MV-4-11 (cell line): ENCODE data around the gene LENEP.
A peak's percentile ranks its signal among the peaks of the same experiment; 100 is the strongest.

Experiments
- DNase-seq: peaks from one replicate; lab custom pipeline; 2025; lab: John Stamatoyannopoulos, UW

Gene LENEP

GRCh38 chr1:154960446-154961136, 32.8 kb upstream of the LENEP start:
- no peak for DNase-seq

GRCh38 chr1:154961207-154962155, 31.9 kb upstream of the LENEP start, which contains the start of gene PYGO2:
Gene PYGO2, minus strand, starts transcription at chr1:154961782. Its CDS starts 206 bp downstream, at chr1:154961576.
- DNase-seq = peak; percentile 55

GRCh38 chr1:154962156-154962749, 31.1 kb upstream of the LENEP start:
- peak; percentile 32 for DNase-seq

GRCh38 chr1:154962795-154963330, 30.5 kb upstream of the LENEP start:
- no peak for DNase-seq

GRCh38 chr1:154963643-154964042, 29.7 kb upstream of the LENEP start:
- no peak for DNase-seq

GRCh38 chr1:154964359-154964758, 29.0 kb upstream of the LENEP start:
- DNase-seq = no peak

- no peak for DNase-seq
Measured at GRCh38 chr1:154966111-154966510, 27.3 kb upstream of the LENEP start.

- DNase-seq = no peak
Measured at GRCh38 chr1:154967331-154967950, 25.9 kb upstream of the LENEP start.

DNA sequence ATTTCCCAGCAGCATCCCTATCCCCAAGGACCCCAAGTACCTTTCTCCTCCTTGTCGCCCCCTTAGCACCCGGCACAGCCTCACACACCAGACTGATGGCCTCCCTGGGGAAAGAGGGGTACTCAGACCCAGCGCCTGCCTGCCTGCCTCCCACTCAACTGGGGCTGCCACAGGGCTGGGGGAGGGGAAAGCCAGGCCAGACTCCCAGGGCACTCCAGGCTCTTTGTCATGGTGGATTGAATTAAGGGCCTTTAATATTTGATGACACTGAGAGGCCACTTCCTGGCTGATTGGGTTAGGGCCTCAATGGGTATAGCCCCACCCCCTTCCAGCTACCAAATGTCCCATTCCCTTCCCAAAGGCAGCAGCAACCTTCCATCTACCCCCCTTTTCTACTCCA, 24.7 kb upstream of the LENEP start:
- no peak for DNase-seq

DNA sequence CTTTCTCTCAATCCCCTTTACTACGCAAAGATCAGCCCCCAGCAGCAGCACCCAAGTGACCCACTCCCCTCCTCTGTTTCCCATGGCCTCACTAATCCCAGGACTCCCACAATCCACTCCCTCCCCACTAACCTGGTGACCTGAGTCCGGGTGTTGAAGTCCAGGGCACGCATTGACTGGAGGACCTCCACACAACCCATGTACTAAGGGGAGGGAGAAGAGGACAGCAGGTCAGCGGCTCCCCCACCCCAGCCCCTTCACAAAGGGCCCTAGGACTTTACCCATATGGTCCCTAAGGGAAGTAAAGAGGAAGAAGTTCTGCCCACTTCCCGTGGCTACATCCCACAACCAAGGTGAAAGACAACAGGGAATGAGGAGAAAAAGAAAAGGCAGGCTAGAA, 24.1 kb upstream of the LENEP start:
- no peak for DNase-seq

DNA sequence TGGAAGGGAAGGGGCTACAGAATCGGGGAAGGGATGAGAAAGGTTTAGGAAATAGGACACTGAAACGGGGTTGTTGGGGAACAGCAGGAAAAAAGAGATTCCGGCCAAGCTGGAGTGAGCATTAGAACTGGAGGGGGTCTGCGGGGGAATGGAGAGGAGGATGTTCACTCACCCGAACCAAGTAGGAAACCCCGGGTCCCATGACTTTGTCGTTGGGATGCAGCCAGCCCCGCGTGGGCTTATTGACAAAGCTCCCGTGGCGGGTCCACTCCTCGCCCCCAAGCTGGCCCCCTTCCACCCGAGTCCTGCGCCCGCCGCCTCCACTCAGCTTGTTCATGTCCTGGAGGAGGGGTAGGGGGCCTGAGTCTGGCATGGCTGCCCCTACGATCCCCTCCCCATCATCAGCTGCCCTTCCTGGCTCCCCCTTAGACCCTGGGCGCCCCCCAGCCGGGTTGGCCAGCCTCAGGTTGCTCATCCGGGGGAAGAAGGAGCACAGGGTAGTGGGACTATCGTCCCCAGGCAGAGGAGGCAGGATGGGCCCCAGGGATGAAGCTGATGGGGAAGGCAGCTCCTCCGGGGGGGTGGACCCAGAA, 23.4 kb upstream of the LENEP start:
- no peak for DNase-seq

DNA sequence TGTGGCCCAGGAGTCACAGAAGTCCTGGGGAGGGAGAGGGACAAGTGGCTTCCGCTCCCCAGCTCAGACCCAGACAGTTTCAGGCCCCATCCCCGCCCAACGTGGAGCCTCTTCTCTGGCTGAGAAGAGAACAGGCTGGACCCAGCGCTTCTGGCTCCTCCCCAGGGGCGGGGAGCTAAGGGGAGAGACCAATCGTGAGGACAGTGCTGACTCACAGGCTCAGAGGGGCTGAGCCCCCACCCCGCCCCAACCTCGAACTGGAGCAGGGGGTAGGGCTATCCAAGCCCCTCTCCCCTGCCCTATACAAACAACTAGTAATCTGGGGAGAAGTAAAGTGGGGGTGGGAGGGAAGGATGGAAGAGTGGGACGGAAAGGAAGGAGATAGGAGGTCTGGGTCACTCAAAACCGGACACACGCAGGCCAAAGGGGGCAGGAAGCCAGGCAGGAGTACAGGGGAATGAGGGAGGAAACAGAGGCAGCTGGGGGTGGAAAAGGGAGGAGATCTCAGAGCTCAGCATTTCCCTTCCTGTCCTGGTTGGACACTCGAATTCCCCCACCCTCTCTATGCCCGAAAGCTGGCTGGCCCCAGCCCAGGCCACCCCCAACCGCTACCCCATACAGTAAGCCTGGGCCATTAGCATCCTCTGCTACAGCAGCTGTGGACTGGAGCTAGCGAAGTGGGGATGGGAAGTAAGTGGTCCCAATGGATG, 22.6 kb upstream of the LENEP start, which contains the start of gene SHC1:
Gene SHC1 (minus strand): TSS at position 117 of the 710 bp plus-strand sequence. CDS start 221 bp downstream, outside the sequence.
- peak; percentile 53 for DNase-seq

DNA sequence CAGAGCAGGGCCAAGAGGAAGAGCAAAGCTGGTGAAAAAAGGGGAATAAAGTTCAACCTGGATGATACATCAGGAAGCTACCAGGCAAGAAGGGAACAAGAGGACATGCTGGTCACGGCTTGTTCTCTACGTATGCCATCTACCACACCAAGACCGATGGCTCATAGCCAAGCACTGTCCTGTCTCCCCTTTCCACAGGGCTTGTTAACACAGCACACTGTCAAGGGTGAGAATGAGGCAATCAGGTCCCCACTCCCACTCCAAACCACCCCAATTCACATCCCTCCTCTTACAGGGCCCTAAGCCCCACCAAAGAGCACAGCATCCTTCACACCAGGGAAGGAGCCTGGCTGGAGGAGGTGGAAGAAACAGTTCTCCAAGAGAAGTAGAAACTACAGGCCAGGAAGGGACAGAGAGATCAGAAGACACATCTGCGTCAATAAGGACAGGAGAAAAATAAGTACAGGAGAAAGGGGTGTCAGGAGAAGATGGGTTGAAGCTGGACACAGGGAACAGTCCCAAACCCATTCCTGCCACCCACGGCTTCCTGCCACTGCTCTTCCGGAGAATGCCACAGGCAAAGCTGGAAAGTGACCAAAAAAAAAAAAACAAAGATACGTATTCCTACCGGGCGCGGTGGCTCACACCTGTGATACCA, 21.9 kb upstream of the LENEP start:
- no peak for DNase-seq

- DNase-seq = no peak
Measured at GRCh38 chr1:154972213-154972516, 21.2 kb upstream of the LENEP start.

GRCh38 chr1:154972517-154973343, 20.7 kb upstream of the LENEP start:
- no peak for DNase-seq

- peak; percentile 95 for DNase-seq
Measured at GRCh38 chr1:154973344-154974101, 19.9 kb upstream of the LENEP start.

DNA sequence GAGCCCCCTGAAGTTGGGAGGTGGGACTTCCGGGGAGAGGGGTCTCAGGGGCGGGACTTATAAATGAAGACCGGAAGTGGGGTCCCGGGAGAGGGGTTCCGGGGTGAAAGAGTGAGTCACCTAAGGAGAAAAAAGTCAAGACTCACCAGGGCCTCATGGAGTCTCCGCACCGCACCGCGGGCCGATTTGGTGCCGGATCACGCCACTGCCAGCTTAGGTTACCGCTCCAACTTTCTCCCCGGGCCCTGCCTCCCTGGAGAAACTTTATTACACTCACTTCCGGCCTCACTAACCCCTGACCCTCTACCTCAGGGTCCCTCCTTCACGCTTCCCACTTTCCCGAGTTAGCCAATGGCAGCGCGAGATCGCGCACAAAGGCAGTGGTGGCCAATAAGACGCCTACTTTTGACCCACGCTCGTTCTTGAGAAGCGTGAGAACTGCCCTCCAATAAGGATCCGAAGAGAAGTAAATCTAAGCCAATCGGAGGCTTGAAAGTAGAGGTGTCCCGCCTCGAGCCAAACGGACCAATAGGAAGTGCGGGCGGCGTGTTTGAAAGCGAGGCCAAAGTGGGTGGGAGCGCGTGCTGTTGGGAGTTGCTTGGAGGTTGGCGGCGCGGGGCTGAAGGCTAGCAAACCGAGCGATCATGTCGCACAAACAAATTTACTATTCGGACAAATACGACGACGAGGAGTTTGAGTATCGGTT, 19.1 kb upstream of the LENEP start, which contains the start of gene CKS1B:
Gene CKS1B (plus strand): TSS at position 580 of the 706 bp plus-strand sequence. CDS start 65 bp downstream, at position 645.
- DNase-seq = peak; percentile 100
